ENCODE measurements around the gene STT3B. TPM values are rescaled to one million over a fixed set of nuclear protein-coding genes. Genes with fewer than 3 reads are reported as not detected.
A peak's percentile ranks its signal among the peaks of the same experiment; 100 is the strongest.

Gene STT3B
- total RNA-seq, 1 donor from 2014 or later, result 140 TPM

- Mint-ChIP-seq H3K27ac (no peak overlapping the region), H3K9me3 (no peaks in the 10 kb centered on the region)
Measured at GRCh38 chr3:31544634-31545033, 11.9 kb downstream of the STT3B start.

DNA sequence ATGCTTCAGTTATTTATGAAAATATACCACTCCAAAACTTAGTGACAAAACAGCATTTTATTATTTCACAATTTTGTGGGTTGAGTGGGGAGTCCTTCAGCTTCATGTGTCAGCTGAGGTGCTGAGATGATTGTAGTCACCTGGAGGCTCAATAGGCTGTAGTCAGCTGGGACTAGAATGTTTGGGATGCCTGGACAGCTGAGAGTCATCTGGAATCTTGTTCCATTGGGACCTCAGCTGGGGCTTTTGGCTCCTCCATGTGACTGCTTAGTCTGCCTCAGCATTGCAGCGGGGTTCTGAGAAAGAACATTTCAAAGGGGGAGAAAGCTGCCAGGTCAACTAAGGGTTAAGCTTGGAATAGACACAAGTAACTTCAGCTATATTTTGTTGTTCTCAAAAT, 13.4 kb downstream of the STT3B start:
- DNase-seq (ENCODE audit: low spot score), result no peak
- intact Hi-C loops (cut with micrococcal nuclease), result no loop called here
- no peaks in the 10 kb centered on the region for H3K27me3 Mint-ChIP-seq (ENCODE audit: insufficient read depth)
- H3K4me3 Mint-ChIP-seq, result no peak overlapping the region
- peaks cover 15% of the 10 kb centered on the region for H3K36me3 Mint-ChIP-seq (ENCODE audit: low read depth)
- H3K9me3 Mint-ChIP-seq, result no peaks in the 10 kb centered on the region
- no peak overlapping the region for H3K27ac Mint-ChIP-seq
- H3K4me1 Mint-ChIP-seq (ENCODE audit: low read depth), result peaks cover 84% of the 10 kb centered on the region

More at GRCh38 chr3:31544634-31545033, 11.9 kb downstream of the STT3B start:
- intact Hi-C loops (cut with micrococcal nuclease), result loop anchor here (1.0 kb wide), 1 partner anchor 7 kb away; no protein-coding TSS in a partner anchor
- H3K36me3 Mint-ChIP-seq (ENCODE audit: low read depth), result peaks cover 15% of the 10 kb centered on the region
- no peak for DNase-seq (ENCODE audit: low spot score)
- H3K27me3 Mint-ChIP-seq (ENCODE audit: insufficient read depth), result no peaks in the 10 kb centered on the region
- no peak overlapping the region for H3K4me3 Mint-ChIP-seq
- H3K4me1 Mint-ChIP-seq (ENCODE audit: low read depth), result peaks cover 86% of the 10 kb centered on the region

- DNase-seq (ENCODE audit: low spot score), result no peak
- Mint-ChIP-seq H3K4me1 (ENCODE audit: low read depth) (peaks cover 87% of the 10 kb centered on the region), H3K36me3 (ENCODE audit: low read depth) (peaks cover 15% of the 10 kb centered on the region), H3K27me3 (ENCODE audit: insufficient read depth) (no peaks in the 10 kb centered on the region), H3K27ac (no peak overlapping the region), H3K9me3 (no peaks in the 10 kb centered on the region), H3K4me3 (no peak overlapping the region)
- intact Hi-C loops (cut with micrococcal nuclease), result no loop called here
Measured at GRCh38 chr3:31546725-31547124, 14.0 kb downstream of the STT3B start.

DNA sequence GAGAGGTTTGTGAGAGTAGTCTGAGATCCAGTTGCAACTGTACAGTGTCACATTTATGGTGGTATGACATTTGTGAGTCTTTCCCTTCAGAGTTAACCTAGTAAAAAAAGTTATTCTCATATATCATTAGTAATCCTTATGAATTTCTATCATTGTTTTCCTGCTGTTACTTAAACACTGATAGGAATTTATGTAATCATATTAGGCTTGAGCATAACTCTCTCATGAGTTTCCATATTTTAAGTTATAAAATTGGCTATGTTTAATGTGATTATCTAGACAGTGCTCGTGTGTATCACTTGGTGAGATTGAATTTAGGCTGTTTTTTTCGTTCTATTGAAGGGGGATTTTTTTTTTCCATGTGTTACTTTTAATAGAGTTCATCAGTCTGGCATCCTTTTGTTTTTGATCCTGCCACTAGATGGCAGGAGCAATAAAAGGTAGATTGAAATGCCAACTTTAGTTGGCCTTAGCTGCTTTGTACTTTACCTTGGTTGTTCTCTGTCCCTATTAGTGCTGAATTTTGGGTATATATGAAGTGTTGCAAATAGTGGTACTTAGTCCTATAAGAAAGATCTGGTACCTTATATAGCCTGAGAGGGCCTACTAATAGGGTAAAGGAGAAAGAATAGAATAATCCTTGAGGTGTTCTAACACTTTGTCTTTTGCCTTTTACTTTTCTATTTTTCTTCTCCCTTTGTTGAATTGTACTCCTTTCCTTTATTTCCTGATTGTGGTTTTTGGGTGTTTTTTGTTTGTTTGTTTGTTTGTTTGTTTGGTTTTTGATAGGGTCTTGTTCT, 17.9 kb downstream of the STT3B start:
- no peak for DNase-seq (ENCODE audit: low spot score)

DNA sequence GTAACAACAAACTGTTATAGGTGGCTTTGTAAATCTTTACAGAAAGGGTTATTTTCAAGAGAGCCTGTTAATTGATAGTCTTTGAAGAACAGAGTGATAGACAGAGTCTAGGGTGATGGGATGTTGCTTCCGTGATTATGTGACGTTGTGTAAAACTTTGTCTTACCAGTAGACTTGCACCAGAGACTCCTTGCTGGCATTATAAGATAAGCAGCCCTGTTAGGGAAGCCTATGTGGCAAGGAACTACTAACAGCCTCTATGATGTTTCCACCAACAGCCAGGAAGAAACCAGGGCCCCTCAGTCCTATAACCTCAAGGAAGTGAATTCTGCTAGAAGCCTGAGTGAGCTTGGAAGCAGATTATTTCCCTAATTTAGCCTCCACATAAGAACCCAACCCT, 18.9 kb downstream of the STT3B start:
- Mint-ChIP-seq H3K9me3 (no peaks in the 10 kb centered on the region), H3K4me3 (no peak overlapping the region), H3K27me3 (ENCODE audit: insufficient read depth) (no peaks in the 10 kb centered on the region), H3K4me1 (ENCODE audit: low read depth) (peaks cover 73% of the 10 kb centered on the region), H3K27ac (no peak overlapping the region), H3K36me3 (ENCODE audit: low read depth) (peaks cover 11% of the 10 kb centered on the region)
- intact Hi-C loops (cut with micrococcal nuclease), result loop anchor here (5.0 to 10.0 kb wide), 3 partner anchors 41 to 593 kb away; no protein-coding TSS in a partner anchor
- DNase-seq (ENCODE audit: low spot score), result no peak

More for the DNA sequence above, 17.9 kb downstream of the STT3B start:
- no peaks in the 10 kb centered on the region for H3K9me3 Mint-ChIP-seq
- intact Hi-C loops (cut with micrococcal nuclease), result loop anchor here (1.0 to 10.0 kb wide), 5 partner anchors 42 to 594 kb away; no protein-coding TSS in a partner anchor
- no peak overlapping the region for H3K27ac Mint-ChIP-seq
- H3K27me3 Mint-ChIP-seq (ENCODE audit: insufficient read depth), result no peaks in the 10 kb centered on the region
- H3K36me3 Mint-ChIP-seq (ENCODE audit: low read depth), result peaks cover 8% of the 10 kb centered on the region
- H3K4me1 Mint-ChIP-seq (ENCODE audit: low read depth), result peaks cover 75% of the 10 kb centered on the region
- H3K4me3 Mint-ChIP-seq, result no peak overlapping the region

- DNase-seq (ENCODE audit: low spot score), result no peak
- no peak overlapping the region for H3K27ac Mint-ChIP-seq
- H3K4me1 Mint-ChIP-seq (ENCODE audit: low read depth), result peaks cover 73% of the 10 kb centered on the region
- no peaks in the 10 kb centered on the region for H3K27me3 Mint-ChIP-seq (ENCODE audit: insufficient read depth)
- intact Hi-C loops (cut with micrococcal nuclease), result loop anchor here (5.0 to 10.0 kb wide), 3 partner anchors 40 to 593 kb away; no protein-coding TSS in a partner anchor
- H3K4me3 Mint-ChIP-seq, result no peak overlapping the region
- no peaks in the 10 kb centered on the region for H3K9me3 Mint-ChIP-seq
- H3K36me3 Mint-ChIP-seq (ENCODE audit: low read depth), result peaks cover 12% of the 10 kb centered on the region
Measured at GRCh38 chr3:31552103-31552502, 19.4 kb downstream of the STT3B start.

- H3K36me3 Mint-ChIP-seq (ENCODE audit: low read depth), result peaks cover 10% of the 10 kb centered on the region
- H3K4me3 Mint-ChIP-seq, result no peak overlapping the region
- intact Hi-C loops (cut with micrococcal nuclease), result loop anchor here (5.0 to 10.0 kb wide), 3 partner anchors 39 to 592 kb away; no protein-coding TSS in a partner anchor
- H3K27me3 Mint-ChIP-seq (ENCODE audit: insufficient read depth), result no peaks in the 10 kb centered on the region
- no peaks in the 10 kb centered on the region for H3K9me3 Mint-ChIP-seq
- no peak overlapping the region for H3K27ac Mint-ChIP-seq
- no peak for DNase-seq (ENCODE audit: low spot score)
- H3K4me1 Mint-ChIP-seq (ENCODE audit: low read depth), result peaks cover 71% of the 10 kb centered on the region
Measured at GRCh38 chr3:31553258-31553657, 20.5 kb downstream of the STT3B start.

DNA sequence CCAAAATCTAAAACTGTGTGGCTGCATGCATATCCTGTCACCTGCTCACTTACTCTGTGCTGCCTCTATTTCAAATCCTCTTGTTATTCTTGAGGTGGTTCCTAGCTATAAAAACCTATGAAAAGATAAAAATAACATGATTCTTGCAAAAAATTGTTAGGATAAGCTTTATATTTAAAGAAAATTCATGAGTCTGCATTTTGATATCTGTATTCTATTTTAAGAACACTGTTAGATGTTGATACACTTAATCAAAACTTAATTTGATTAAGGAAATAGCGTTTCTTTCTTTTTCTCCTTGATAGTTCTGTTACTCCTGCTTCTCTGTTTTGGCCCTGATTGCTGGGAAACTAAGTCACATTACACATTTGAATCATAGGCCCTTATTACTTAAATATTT, 22.5 kb downstream of the STT3B start:
- H3K9me3 Mint-ChIP-seq, result peaks cover 15% of the 10 kb centered on the region
- no peaks in the 10 kb centered on the region for H3K27me3 Mint-ChIP-seq (ENCODE audit: insufficient read depth)
- peaks cover 16% of the 10 kb centered on the region for H3K36me3 Mint-ChIP-seq (ENCODE audit: low read depth)
- no peak for DNase-seq (ENCODE audit: low spot score)
- intact Hi-C loops (cut with micrococcal nuclease), result loop anchor here (10.0 kb wide), 1 partner anchor 590 kb away; no protein-coding TSS in a partner anchor
- H3K4me1 Mint-ChIP-seq (ENCODE audit: low read depth), result peaks cover 75% of the 10 kb centered on the region
- no peak overlapping the region for H3K27ac Mint-ChIP-seq
- H3K4me3 Mint-ChIP-seq, result no peak overlapping the region

DNA sequence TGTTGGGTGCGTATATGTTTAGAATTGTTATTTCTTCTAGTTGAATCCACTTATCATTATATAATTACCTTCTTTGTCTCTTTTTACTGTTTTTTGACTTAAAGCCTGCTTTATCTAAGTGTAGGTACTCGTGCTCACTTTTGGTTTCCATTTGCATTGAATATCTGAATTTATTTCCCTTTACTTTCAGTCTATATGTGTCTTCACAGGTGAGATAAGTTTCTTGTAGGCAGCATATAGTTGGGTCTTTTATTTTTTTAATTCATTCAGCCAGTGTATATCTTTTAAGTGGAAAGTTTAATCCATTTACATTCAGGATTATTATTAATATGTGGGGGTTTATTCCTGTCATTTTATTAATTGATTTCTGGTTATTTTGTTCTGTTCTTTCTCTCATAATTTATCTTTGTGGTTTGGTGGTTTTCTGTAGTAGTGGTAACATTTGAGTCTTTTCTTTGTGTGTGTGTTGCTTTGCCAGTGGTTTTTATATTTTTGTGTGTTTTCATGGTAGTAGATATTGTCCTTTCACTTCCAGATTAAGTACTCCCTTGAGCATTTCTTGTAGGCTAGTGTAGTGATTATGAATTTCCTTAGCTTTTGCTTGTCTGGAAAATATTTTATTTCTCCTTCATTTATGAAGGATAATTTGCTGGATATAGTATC, 27.3 kb downstream of the STT3B start:
- Mint-ChIP-seq H3K4me1 (ENCODE audit: low read depth) (peaks cover 81% of the 10 kb centered on the region), H3K27ac (peak overlapping the region; percentile 54), H3K4me3 (peak overlapping the region; percentile 15), H3K36me3 (ENCODE audit: low read depth) (peaks cover 20% of the 10 kb centered on the region), H3K9me3 (peaks cover 23% of the 10 kb centered on the region), H3K27me3 (ENCODE audit: insufficient read depth) (no peaks in the 10 kb centered on the region)
- no peak for DNase-seq (ENCODE audit: low spot score)
- intact Hi-C loops (cut with micrococcal nuclease), result loop anchor here (1.0 to 10.0 kb wide), 3 partner anchors 15 to 585 kb away; no protein-coding TSS in a partner anchor

GRCh38 chr3:31561891-31562290, 29.2 kb downstream of the STT3B start:
- Mint-ChIP-seq H3K36me3 (ENCODE audit: low read depth) (peaks cover 16% of the 10 kb centered on the region), H3K4me3 (no peak overlapping the region), H3K27me3 (ENCODE audit: insufficient read depth) (no peaks in the 10 kb centered on the region), H3K9me3 (peaks cover 23% of the 10 kb centered on the region), H3K27ac (peak overlapping the region; percentile 42), H3K4me1 (ENCODE audit: low read depth) (peaks cover 80% of the 10 kb centered on the region)
- intact Hi-C loops (cut with micrococcal nuclease), result loop anchor here (2.0 kb wide), 1 partner anchor 13 kb away; no protein-coding TSS in a partner anchor
- no peak for DNase-seq (ENCODE audit: low spot score)

- DNase-seq (ENCODE audit: low spot score), result peak; percentile 18
- peaks cover 23% of the 10 kb centered on the region for H3K9me3 Mint-ChIP-seq
- peaks cover 81% of the 10 kb centered on the region for H3K4me1 Mint-ChIP-seq (ENCODE audit: low read depth)
- peaks cover 17% of the 10 kb centered on the region for H3K36me3 Mint-ChIP-seq (ENCODE audit: low read depth)
- intact Hi-C loops (cut with micrococcal nuclease), result no loop called here
- no peaks in the 10 kb centered on the region for H3K27me3 Mint-ChIP-seq (ENCODE audit: insufficient read depth)
- no peak overlapping the region for H3K4me3 Mint-ChIP-seq
- no peak overlapping the region for H3K27ac Mint-ChIP-seq
Measured at GRCh38 chr3:31562525-31562924, 29.8 kb downstream of the STT3B start.

DNA sequence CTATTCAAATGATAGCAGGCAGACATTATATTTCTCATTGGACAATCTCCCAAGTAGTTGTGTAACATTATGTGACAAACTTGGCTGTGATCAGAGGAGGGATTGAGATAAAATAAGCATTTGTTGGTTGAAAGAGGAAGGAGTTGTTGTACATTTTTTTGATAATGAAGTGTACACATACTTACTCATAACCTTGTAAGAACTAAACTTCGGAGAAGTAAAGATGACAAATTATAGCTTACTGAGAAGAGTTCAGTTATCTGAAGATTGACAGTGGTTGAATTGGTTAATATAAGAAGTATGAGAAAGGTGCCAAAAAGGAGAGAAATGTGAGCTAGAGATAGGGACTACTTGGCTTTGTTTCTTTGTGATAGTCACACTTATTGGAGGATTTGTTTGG, 32.6 kb downstream of the STT3B start:
- DNase-seq (ENCODE audit: low spot score), result no peak
- H3K27me3 Mint-ChIP-seq (ENCODE audit: insufficient read depth), result no peaks in the 10 kb centered on the region
- intact Hi-C loops (cut with micrococcal nuclease), result no loop called here
- peaks cover 7% of the 10 kb centered on the region for H3K9me3 Mint-ChIP-seq
- H3K4me3 Mint-ChIP-seq, result no peak overlapping the region
- H3K27ac Mint-ChIP-seq, result no peak overlapping the region
- H3K4me1 Mint-ChIP-seq (ENCODE audit: low read depth), result peaks cover 74% of the 10 kb centered on the region
- peaks cover 11% of the 10 kb centered on the region for H3K36me3 Mint-ChIP-seq (ENCODE audit: low read depth)

DNA sequence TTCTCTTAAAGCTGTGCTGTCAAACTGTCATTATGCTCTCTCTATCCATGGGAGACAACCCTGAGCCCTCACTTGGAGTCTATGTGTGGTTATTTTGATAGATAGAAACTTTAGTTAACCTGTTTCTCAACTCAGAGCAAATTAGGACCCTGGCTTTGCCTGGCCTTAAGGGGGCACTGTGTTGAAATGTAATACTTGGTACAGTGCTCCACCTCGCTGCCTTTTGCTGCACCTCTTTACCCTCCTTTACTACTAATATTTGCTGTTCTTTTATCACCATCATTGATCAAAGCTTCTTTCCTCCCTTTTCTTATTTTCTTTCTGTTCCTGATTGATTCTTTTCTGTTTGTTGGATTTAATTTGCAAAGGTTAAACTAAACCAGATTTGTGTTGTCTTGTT, 34.3 kb downstream of the STT3B start:
- no peak for DNase-seq (ENCODE audit: low spot score)
- intact Hi-C loops (cut with micrococcal nuclease), result no loop called here
- Mint-ChIP-seq H3K9me3 (no peaks in the 10 kb centered on the region), H3K4me3 (no peak overlapping the region), H3K27me3 (ENCODE audit: insufficient read depth) (no peaks in the 10 kb centered on the region), H3K4me1 (ENCODE audit: low read depth) (peaks cover 73% of the 10 kb centered on the region), H3K27ac (peak overlapping the region; percentile 64), H3K36me3 (ENCODE audit: low read depth) (peaks cover 10% of the 10 kb centered on the region)
